ENCODE data around the gene ZSCAN32. TPM values are rescaled to one million over a fixed set of nuclear protein-coding genes. Genes with fewer than 3 reads are reported as not detected.

Gene ZSCAN32
- total RNA-seq, 2 donors from 2014 or later = 12.6 to 16.9 TPM

DNA sequence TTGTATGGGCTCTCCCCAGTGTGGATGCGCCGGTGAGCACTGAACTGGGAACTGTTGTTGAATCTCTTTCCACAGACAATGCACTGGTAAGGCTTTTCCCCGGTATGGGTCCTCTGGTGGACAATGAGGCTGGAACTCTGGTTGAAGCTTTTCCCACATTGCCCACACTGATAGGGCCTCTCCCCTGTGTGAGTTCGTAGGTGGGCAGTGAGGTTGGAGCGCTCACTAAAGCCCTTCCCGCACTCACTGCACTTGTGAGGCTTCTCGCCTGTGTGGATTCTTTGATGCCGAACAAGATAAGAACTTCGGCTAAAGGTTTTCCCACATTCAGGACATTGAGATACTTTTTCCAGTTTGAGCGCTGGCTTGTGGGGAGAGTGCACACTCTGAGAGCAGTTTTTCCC is 17.8 kb downstream of the ZSCAN32 start:
- H3K9me3 Mint-ChIP-seq = peaks cover 34% of the 10 kb centered on the region
- no peak for DNase-seq (ENCODE audit: low spot score)
- no peak overlapping the region for H3K27ac Mint-ChIP-seq
- peaks cover 72% of the 10 kb centered on the region for H3K36me3 Mint-ChIP-seq
- peaks cover 0 to under 1% of the 10 kb centered on the region in 2 donors for H3K4me1 Mint-ChIP-seq (ENCODE audit: low read depth in 2 of 2)
- H3K4me3 Mint-ChIP-seq = no peak overlapping the region
- no peaks in the 10 kb centered on the region for H3K27me3 Mint-ChIP-seq
- no peak for ATAC-seq

DNA sequence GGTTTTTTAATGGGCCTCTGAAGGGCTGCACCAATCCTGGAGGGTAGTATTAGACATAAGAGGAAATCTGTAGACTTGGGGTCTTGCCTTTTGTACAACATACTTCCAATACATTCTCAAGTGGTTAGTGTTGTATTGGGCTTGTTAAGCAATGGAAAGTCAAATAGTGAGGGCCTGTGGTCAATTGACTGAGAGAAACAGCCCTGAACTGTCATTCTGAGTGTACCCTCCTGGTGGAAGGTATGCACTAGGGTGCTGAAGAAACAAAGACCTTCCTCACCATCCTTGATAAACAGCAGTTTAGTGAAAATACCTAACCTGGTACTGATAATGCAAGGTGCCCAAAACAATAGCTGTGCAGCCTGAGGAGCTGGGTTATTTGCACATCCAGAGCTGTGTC is 22.9 kb downstream of the ZSCAN32 start:
- H3K27ac Mint-ChIP-seq = no peak overlapping the region
- H3K4me1 Mint-ChIP-seq (ENCODE audit: low read depth in 2 of 2) = no peaks in the 10 kb centered on the region
- H3K9me3 Mint-ChIP-seq = peaks cover 44% of the 10 kb centered on the region
- no peak overlapping the region for H3K4me3 Mint-ChIP-seq
- DNase-seq (ENCODE audit: low spot score) (no peak), ATAC-seq (no peak)
- H3K27me3 Mint-ChIP-seq = peaks cover 0 to 2% of the 10 kb centered on the region in 2 donors
- H3K36me3 Mint-ChIP-seq = peaks cover 60% of the 10 kb centered on the region

DNA sequence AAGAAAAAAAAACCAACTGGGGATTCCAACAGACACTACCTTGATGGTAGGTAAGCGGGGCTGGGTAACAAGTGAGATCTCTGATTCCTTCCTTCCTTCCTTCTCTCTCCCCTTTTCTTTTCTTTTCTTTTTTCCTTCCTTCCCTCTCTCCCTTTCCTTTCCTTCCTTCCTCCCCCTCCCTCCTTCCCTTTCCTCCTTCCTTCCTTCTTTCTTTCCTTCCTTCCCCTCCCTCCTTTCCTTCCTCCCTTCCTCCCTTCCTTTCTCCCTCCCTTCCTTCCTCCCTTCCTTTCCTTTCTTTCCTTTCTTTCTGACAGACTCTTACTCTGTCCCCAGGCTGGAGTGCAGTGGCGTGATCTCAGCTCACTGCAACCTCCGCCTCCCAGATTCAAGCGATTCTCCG is 25.1 kb downstream of the ZSCAN32 start:
- Mint-ChIP-seq H3K9me3 (peaks cover 31% of the 10 kb centered on the region), H3K36me3 (peaks cover 37% of the 10 kb centered on the region), H3K4me3 (no peak overlapping the region), H3K27me3 (peaks cover 0 to 2% of the 10 kb centered on the region in 2 donors), H3K4me1 (ENCODE audit: low read depth in 2 of 2) (no peaks in the 10 kb centered on the region), H3K27ac (no peak overlapping the region)
- ATAC-seq (no peak), DNase-seq (ENCODE audit: low spot score) (no peak)

DNA sequence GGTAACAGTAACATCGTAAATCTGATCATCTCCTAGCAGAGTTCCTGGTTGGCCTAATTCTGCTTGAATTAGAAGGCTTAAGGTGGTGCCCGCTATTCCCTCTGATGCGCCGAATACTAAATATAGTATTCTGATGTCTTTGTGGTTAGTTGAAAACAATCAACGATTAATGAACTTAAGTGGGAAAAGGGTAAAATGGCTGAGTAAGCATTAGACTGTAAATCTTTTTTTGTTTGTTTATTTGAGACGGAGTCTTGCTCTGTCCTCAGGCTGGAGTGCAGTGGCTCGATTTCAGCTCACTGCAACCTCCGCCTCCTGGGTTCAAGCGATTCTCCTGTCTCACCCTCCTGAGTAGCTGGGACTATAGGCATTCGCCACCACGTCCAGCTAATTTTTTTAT is 31.7 kb downstream of the ZSCAN32 start:
- H3K4me3 Mint-ChIP-seq = no peak overlapping the region
- no peak for ATAC-seq
- no peak overlapping the region for H3K27ac Mint-ChIP-seq
- peaks cover 12% of the 10 kb centered on the region for H3K36me3 Mint-ChIP-seq
- peaks cover 6% of the 10 kb centered on the region for H3K9me3 Mint-ChIP-seq
- no peaks in the 10 kb centered on the region for H3K27me3 Mint-ChIP-seq
- no peak for DNase-seq (ENCODE audit: low spot score)
- no peaks in the 10 kb centered on the region for H3K4me1 Mint-ChIP-seq (ENCODE audit: low read depth in 2 of 2)

DNA sequence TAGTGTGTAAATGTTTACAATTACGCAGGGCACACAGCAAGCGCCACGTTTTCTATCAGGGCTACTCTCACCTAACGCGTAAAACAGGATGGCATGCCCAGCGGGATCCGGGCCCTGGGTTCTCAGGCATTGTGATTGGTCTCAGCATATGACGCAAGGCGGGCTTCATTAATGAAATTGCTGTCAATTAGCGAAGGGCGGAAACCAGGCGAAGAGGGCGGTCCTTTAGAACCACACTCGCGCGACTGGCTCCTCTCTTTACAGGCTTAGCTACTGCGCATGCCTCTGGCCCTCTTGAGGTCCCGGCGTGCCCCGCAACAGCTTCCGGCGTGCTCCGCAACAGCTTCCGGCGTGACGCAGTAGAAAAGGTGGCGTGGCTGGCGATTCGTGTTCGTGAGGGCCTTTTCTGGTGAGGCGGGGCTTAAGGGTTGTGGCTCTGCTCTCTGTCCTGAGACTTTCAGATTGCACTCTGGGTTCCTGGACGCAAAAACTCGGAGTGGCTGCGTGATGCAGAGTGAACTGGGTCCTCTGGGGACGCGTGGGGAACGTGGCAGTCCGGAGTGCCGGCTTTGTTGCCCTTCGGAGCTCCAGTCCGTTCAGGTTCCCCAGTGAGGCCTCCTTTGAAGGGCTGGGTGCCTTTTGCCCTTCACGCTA is 35.9 kb downstream of the ZSCAN32 start:
- ATAC-seq (peak; percentile 96 to 98), DNase-seq (ENCODE audit: low spot score) (peak; percentile 92)
- Mint-ChIP-seq H3K36me3 (peaks cover 8% of the 10 kb centered on the region), H3K9me3 (no peaks in the 10 kb centered on the region), H3K4me3 (peak overlapping the region; percentile 65), H3K27me3 (peaks cover 13 to 21% of the 10 kb centered on the region in 2 donors), H3K4me1 (ENCODE audit: low read depth in 2 of 2) (no peaks in the 10 kb centered on the region), H3K27ac (peak overlapping the region; percentile 71 to 73)

DNA sequence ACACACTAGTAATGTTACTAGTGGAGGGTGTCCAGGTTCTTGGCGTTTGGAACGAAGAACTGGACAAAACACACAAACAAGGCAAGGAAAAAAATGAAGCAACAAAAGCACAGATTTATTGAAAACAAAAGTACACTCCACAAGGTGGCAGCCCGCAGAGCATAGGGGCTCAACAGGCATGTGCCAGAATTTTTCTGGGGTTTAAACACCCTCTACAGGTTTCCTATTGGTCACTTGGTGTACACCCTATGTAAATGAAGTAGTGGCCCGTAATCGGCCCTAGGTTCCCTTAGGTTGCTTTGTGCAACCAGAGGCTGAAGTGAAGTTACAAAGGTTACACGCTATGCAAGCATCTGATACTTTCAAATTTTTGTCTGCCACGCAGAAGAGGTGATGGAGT is 37.0 kb downstream of the ZSCAN32 start:
- H3K4me3 Mint-ChIP-seq = peak overlapping the region; percentile 36
- no peak for ATAC-seq

DNA sequence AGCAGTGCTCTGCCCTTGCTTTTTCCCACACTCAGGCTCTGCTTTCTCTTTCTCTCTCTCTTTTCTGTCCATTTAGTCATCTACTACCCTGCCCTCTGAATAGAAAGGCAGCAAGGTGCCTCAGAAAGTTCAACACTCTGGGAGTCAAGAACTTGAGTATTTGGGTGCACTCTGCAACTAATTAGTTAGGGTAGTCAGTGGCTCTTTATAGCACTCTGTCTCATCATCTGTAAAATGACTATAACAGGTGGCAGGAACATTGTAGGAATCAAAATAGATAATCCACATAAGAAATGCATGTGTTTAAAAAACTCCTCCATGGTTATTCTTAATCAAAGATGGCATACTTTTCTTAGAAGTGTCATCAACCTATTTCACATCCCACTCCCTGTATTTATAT is 37.9 kb downstream of the ZSCAN32 start:
- DNase-seq (ENCODE audit: low spot score) (no peak), ATAC-seq (no peak)
- H3K4me1 Mint-ChIP-seq (ENCODE audit: low read depth in 2 of 2) = no peaks in the 10 kb centered on the region
- H3K4me3 Mint-ChIP-seq = no peak overlapping the region
- peaks cover 16 to 30% of the 10 kb centered on the region in 2 donors for H3K27me3 Mint-ChIP-seq
- H3K9me3 Mint-ChIP-seq = no peaks in the 10 kb centered on the region
- H3K27ac Mint-ChIP-seq = no peak overlapping the region
- peaks cover 9% of the 10 kb centered on the region for H3K36me3 Mint-ChIP-seq

More for the DNA sequence above, 37.0 kb downstream of the ZSCAN32 start:
- Mint-ChIP-seq H3K4me1 (ENCODE audit: low read depth in 2 of 2) (no peaks in the 10 kb centered on the region), H3K27ac (no peak overlapping the region), H3K27me3 (peaks cover 15 to 29% of the 10 kb centered on the region in 2 donors), H3K9me3 (no peaks in the 10 kb centered on the region), H3K36me3 (peaks cover 9% of the 10 kb centered on the region)
- DNase-seq (ENCODE audit: low spot score) = no peak

DNA sequence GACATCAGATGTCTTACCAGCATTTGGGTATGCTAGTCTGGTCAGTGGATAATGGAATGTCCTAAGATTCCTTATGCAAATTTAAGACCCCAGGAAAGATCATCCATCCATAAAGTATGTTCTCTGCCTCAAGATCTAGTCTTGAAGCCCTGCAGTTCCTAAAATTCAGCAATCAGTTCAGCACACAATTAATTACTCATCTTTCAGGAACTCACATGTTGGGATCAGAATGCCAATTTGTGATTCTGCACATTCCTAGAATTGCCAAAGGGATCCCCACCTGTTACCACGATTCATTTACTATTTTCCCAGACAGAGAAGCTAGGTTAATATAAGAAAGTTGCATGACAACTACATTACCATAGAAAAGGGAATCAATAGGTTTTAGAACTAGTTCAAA is 41.9 kb downstream of the ZSCAN32 start:
- Mint-ChIP-seq H3K9me3 (peaks cover 5% of the 10 kb centered on the region), H3K36me3 (peaks cover 20% of the 10 kb centered on the region), H3K27ac (no peak overlapping the region), H3K27me3 (peaks cover 23 to 46% of the 10 kb centered on the region in 2 donors), H3K4me3 (no peak overlapping the region), H3K4me1 (ENCODE audit: low read depth in 2 of 2) (no peaks in the 10 kb centered on the region)
- DNase-seq (ENCODE audit: low spot score) (no peak), ATAC-seq (no peak)

DNA sequence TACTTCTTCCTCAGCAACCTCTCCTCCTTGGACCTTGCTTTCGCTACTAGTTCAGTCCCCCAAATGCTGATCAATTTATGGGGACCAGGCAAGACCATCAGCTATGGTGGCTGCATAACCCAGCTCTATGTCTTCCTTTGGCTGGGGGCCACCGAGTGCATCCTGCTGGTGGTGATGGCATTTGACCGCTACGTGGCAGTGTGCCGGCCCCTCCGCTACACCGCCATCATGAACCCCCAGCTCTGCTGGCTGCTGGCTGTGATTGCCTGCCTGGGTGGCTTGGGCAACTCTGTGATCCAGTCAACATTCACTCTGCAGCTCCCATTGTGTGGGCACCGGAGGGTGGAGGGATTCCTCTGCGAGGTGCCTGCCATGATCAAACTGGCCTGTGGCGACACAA is 44.7 kb downstream of the ZSCAN32 start:
- Mint-ChIP-seq H3K4me3 (no peak overlapping the region), H3K9me3 (peaks cover 5% of the 10 kb centered on the region), H3K27ac (no peak overlapping the region), H3K36me3 (peaks cover 20% of the 10 kb centered on the region), H3K4me1 (ENCODE audit: low read depth in 2 of 2) (no peaks in the 10 kb centered on the region), H3K27me3 (peaks cover 18 to 41% of the 10 kb centered on the region in 2 donors)
- ATAC-seq (no peak), DNase-seq (ENCODE audit: low spot score) (no peak)

DNA sequence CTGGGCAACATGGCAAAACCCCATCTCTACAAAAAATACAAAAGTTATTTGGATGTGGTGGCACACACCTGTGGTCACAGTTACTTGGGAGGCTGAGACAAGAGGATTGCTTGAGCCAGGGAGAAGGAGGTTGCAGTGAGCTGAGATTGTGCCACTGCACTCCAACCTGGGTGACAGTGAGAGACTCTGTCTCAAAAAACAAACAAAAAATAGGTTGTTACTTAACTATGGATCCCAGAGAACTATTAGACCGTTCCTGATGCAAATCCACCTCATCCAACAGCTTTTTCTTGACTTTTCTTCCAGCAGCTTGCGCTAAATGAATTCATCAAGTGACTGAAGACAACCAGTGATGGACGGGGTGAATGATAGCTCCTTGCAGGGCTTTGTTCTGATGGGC is 45.2 kb downstream of the ZSCAN32 start, which contains the start of gene OR2C1:
TSS of gene OR2C1 (plus strand) at position 301 of the 400 bp plus-strand sequence. CDS start at position 353, 52 bp downstream.
- Mint-ChIP-seq H3K4me1 (ENCODE audit: low read depth in 2 of 2) (no peaks in the 10 kb centered on the region), H3K27ac (no peak within 1 kb of the TSS), H3K27me3 (peaks cover 14 to 39% of the 10 kb centered on the region in 2 donors), H3K9me3 (peaks cover 5% of the 10 kb centered on the region), H3K36me3 (peaks cover 20% of the 10 kb centered on the region), H3K4me3 (no peak within 1 kb of the TSS)
- no peak for ATAC-seq
- no peak for DNase-seq (ENCODE audit: low spot score)

DNA sequence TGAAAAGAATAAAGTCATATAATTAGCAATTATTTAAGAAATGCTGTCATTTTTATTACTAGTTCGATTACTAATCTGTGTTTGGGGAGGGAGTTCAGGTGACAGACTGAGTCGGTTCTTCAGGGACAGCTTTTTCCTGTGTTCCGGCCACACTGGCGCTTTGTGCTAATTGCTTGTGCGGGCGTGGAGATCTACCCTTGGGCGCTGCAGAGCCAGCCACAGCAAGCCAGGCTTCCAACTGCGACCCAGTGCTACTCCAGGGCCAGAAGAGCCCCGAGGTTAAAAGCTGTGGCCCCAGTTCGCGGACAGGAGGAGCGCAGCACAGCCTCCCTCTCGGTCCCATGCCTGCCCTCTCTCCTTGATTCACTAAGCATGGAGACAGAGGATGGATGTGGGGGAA is 51.6 kb downstream of the ZSCAN32 start:
- peaks cover 1% of the 10 kb centered on the region for H3K36me3 Mint-ChIP-seq
- H3K9me3 Mint-ChIP-seq = no peaks in the 10 kb centered on the region
- ATAC-seq = no peak
- no peak overlapping the region for H3K4me3 Mint-ChIP-seq
- no peak for DNase-seq (ENCODE audit: low spot score)
- H3K27ac Mint-ChIP-seq = no peak overlapping the region
- H3K27me3 Mint-ChIP-seq = peaks cover 9 to 11% of the 10 kb centered on the region in 2 donors
- no peaks in the 10 kb centered on the region for H3K4me1 Mint-ChIP-seq (ENCODE audit: low read depth in 2 of 2)

DNA sequence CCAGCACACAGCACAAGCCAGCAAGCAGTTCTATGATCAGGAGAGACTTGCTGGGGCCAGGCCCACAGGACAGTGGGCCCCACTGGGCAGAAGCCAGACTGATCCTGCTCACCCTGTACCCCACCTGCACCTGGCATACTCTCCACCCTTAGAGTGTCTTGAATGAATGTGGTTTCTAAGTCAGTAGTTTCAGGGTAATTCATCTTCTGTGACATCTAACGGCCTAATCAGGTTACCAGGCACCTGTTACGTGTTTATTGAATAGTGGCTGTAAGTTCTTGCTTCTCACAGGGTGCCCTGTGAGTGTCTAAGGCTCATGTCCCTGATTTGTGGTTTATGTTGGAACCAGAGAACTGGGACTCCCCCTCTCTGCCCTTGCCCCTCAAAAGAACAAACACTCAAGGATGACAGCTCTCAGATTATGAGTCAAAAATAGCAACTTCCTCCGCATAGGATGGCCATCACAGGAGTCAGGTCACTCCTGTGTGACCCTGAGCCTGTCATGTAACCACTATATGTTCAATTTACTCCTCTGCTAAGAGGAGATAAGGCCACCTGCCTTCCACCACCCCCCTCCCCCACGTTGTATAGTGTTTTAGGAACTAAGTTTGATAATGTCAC is 52.1 kb downstream of the ZSCAN32 start:
- Mint-ChIP-seq H3K4me3 (no peak overlapping the region), H3K36me3 (no peaks in the 10 kb centered on the region), H3K4me1 (ENCODE audit: low read depth in 2 of 2) (no peaks in the 10 kb centered on the region), H3K9me3 (no peaks in the 10 kb centered on the region), H3K27ac (no peak overlapping the region), H3K27me3 (peaks cover 8 to 11% of the 10 kb centered on the region in 2 donors)
- ATAC-seq = no peak
- no peak for DNase-seq (ENCODE audit: low spot score)

DNA sequence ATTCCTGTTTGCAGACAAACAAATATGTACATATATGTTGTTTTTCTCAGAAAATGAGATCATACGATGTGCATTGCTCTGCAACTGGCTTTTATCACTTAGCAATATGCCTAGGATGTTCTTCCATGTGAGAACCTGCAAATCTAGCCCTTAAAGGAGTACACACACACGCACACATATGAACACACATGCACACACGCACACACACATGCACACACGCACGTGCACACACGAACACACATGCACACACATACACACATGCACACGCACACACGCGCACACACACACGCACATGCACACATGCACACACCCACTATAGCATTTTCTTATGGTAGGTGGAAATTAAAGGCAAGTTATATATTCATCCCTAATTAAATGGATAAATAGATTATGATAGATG is 53.2 kb downstream of the ZSCAN32 start:
- no peaks in the 10 kb centered on the region for H3K36me3 Mint-ChIP-seq
- no peaks in the 10 kb centered on the region for H3K4me1 Mint-ChIP-seq (ENCODE audit: low read depth in 2 of 2)
- H3K9me3 Mint-ChIP-seq = no peaks in the 10 kb centered on the region
- DNase-seq (ENCODE audit: low spot score) (no peak), ATAC-seq (no peak)
- H3K27me3 Mint-ChIP-seq = peaks cover 8 to 11% of the 10 kb centered on the region in 2 donors
- H3K4me3 Mint-ChIP-seq = no peak overlapping the region
- H3K27ac Mint-ChIP-seq = no peak overlapping the region

DNA sequence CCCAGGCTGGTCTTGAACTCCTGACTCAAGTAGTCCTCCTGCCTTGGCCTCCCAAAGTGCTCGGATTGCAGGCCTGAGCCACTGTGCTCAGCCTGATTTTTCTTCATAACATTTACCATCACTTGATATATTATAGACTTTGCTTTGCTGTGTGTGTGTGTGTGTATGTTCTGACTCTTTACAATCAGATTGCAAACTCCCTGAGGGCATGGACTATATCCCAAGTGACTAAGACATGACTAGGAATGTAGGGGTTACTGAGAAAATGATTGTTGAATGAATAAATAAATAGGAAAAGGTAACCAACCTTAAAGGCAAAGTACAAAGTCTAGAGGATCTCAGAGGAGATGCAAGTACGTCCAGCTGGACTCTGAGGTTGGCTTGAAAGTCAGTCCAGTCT is 54.8 kb downstream of the ZSCAN32 start:
- peaks cover under 1 to 11% of the 10 kb centered on the region in 2 donors for H3K27me3 Mint-ChIP-seq
- ATAC-seq (no peak), DNase-seq (ENCODE audit: low spot score) (no peak)
- H3K36me3 Mint-ChIP-seq = no peaks in the 10 kb centered on the region
- no peak overlapping the region for H3K27ac Mint-ChIP-seq
- H3K4me3 Mint-ChIP-seq = no peak overlapping the region
- no peaks in the 10 kb centered on the region for H3K9me3 Mint-ChIP-seq
- H3K4me1 Mint-ChIP-seq (ENCODE audit: low read depth in 2 of 2) = no peaks in the 10 kb centered on the region

All from natural killer cell treated with Interleukin-12 subunit alpha and Interleukin-12 subunit beta and Interleukin-15 and Interleukin-18, amount 100 ng/mL, for 72 hours (primary cell).